Panc1 (cell line): ENCODE measurements around the gene GLI3.

Experiments
- POLR2AphosphoS5 ChIP-seq: IDR thresholded peaks from 2 replicates; pipeline ENCODE4 v1.6.1; 2012; ENCODE audit warnings: mild to moderate bottlenecking, low read depth, low read length, moderate library complexity
- TF ChIP-seq, protein P1 (sequence below): fragments of 450-650 bp; IDR thresholded peaks from 2 replicates; pipeline ENCODE4 v1.5.1; 2017; ENCODE audit warnings: mild to moderate bottlenecking
- TF ChIP-seq, protein P2 (sequence below), 2 experiments: IDR thresholded peaks; 2 replicates each; pipeline ENCODE4 v1.6.1; 2011 to 2012; ENCODE audit warnings: low read depth in 2 of 2, control low read depth in 1 of 2, low read length in 1 of 2, mild to moderate bottlenecking in 1 of 2, moderate library complexity in 1 of 2; ENCODE audit not compliant: insufficient read depth in 1 of 2

DNA sequence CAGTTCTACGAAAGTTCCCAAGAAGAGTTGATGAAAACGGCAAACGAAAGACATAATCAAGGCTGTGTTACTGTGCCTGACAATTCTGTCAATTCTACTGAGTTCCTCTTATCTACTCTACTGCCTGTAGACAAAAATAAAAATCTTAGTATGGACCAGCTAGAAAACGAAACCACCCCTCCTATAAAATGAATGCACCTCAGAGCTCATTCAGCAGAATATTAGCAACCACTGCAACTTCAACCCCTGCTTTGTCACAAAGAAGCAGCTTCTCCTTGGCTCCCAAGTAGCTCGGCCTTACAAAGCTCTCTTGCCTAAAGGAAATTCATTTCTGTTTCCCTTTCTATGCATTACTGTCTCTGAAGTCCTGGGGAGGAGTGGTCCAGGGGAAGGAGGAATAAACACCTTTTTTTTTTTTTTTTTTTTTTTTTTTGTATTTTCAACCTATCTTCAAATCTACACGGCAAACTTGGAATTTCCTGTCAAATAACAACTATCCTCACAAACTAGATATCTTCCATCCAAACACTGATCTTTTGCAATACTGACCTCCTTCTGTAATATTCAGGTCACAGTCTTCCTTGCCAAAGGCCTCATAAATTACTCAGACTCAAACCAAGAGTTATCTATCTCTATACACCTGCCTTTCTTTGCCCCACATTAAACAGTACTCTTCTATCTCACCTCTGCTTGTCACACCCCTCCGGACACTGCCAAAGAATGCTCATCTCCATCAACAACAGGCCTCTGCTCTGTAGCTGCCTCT is 74.3 kb downstream of the GLI3 start:
- TF ChIP-seq, protein P1, sequence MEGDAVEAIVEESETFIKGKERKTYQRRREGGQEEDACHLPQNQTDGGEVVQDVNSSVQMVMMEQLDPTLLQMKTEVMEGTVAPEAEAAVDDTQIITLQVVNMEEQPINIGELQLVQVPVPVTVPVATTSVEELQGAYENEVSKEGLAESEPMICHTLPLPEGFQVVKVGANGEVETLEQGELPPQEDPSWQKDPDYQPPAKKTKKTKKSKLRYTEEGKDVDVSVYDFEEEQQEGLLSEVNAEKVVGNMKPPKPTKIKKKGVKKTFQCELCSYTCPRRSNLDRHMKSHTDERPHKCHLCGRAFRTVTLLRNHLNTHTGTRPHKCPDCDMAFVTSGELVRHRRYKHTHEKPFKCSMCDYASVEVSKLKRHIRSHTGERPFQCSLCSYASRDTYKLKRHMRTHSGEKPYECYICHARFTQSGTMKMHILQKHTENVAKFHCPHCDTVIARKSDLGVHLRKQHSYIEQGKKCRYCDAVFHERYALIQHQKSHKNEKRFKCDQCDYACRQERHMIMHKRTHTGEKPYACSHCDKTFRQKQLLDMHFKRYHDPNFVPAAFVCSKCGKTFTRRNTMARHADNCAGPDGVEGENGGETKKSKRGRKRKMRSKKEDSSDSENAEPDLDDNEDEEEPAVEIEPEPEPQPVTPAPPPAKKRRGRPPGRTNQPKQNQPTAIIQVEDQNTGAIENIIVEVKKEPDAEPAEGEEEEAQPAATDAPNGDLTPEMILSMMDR, result no peak
- TF ChIP-seq, protein P2, sequence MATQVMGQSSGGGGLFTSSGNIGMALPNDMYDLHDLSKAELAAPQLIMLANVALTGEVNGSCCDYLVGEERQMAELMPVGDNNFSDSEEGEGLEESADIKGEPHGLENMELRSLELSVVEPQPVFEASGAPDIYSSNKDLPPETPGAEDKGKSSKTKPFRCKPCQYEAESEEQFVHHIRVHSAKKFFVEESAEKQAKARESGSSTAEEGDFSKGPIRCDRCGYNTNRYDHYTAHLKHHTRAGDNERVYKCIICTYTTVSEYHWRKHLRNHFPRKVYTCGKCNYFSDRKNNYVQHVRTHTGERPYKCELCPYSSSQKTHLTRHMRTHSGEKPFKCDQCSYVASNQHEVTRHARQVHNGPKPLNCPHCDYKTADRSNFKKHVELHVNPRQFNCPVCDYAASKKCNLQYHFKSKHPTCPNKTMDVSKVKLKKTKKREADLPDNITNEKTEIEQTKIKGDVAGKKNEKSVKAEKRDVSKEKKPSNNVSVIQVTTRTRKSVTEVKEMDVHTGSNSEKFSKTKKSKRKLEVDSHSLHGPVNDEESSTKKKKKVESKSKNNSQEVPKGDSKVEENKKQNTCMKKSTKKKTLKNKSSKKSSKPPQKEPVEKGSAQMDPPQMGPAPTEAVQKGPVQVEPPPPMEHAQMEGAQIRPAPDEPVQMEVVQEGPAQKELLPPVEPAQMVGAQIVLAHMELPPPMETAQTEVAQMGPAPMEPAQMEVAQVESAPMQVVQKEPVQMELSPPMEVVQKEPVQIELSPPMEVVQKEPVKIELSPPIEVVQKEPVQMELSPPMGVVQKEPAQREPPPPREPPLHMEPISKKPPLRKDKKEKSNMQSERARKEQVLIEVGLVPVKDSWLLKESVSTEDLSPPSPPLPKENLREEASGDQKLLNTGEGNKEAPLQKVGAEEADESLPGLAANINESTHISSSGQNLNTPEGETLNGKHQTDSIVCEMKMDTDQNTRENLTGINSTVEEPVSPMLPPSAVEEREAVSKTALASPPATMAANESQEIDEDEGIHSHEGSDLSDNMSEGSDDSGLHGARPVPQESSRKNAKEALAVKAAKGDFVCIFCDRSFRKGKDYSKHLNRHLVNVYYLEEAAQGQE (IDR thresholded peaks at IDR 0.05; ENCODE audit: insufficient read depth in 1 of 2, low read depth in 2 of 2, low read length in 1 of 2), result no peak
- TF ChIP-seq POLR2AphosphoS5, result no peak
